ENCODE data around the gene WBP2.

- no peak for TF ChIP-seq CTCF (IDR thresholded peaks at IDR 0.05; ENCODE audit: borderline replicate concordance, extremely low read depth, low read length, poor library complexity, severe bottlenecking)
- no peak for TF ChIP-seq EZH2 (IDR thresholded peaks at IDR 0.05; ENCODE audit: borderline replicate concordance, low read depth, low read length, severe bottlenecking)
Observed at GRCh38 chr17:75811174-75811573, 44.0 kb downstream of the WBP2 start.
